OCI-M1 (cell line): Measurements from ENCODE around the gene TRIP6.
A peak's percentile ranks its signal among the peaks of the same experiment; 100 is the strongest.

Experiments
- DNase-seq: peaks from one replicate; lab custom pipeline; 2025; lab: John Stamatoyannopoulos, UW

The TRIP6 gene

DNA sequence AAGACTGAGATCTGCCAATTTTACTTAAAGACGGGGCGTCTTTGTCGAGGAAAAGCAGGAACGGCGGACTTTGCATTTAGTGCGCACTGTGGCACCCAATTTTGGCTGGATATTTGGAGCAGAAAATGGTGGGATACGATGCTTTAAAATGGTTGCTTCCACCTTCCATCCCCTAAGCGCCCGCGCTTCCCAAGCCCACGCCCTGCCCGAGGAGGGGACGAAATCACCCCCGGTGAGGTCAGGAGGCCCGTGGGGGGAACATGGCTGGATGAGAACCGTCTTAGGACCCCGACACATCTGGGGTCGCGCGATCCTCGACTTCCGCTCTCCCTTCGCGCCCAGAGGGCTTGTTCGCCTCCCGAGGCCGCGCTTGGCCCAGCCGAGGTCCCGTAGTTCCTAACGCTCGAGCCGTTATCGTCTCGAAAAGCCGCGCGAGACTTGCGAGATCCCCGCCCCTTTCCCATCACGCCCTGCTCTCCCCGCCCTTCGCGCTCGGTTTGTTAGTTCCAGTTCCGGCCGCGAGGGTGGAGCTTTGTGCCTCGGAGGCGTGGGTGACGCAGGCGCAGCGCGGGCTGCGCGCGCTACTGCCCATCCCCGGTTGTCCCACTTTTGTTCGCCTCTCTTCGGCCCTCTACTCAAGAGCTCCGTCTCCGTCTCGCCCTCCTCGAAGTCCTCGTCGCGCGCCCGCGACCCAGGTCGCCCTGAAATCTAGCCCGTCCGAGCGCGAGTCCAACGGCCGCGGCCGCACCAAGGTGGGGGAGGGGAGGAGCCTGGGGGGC, 7.6 kb downstream of the TRIP6 start, which contains the start of gene SRRT:
Gene SRRT, plus strand, starts transcription at position 527 of the 779 bp plus-strand sequence. CDS start 488 bp downstream, outside the sequence.
- peak; percentile 100 for DNase-seq

DNA sequence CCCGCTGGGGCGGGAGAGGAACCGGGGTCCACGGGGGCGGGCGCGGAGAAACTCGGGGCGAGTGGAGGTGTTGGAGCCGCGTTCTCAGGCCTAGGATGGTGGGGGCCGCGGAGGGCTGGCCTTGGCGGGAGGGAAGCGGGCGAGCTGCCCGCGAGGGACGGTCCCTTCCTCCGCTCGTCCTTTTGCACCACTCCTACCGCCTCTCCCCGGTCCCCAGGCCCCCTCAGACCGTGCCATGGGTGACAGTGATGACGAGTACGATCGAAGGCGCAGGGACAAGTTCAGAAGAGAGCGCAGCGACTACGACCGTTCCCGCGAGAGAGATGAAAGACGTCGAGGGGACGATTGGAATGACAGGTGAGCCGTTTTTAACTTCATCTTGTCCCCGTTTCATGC, 8.2 kb downstream of the TRIP6 start:
- peak; percentile 57 for DNase-seq

DNA sequence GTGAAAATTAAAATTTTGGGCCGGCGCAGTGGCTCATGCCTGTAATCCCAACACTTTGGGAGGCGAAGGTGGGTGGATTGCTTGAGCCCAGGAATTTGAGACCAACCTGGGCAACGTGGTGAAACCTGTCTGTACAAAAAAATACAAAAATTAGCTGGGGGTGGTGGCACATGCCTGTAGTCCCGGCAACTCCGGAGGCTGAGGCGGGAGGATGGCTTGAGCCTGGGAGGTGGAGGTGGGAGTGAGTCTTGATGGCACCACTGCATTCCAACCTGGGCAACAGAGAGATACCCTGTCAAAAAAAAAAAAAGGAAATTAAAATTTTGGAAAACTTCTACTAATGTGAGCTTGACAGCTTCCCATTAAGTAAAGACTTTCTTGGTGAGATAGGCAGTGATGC, 10.8 kb downstream of the TRIP6 start:
- no peak for DNase-seq

DNA sequence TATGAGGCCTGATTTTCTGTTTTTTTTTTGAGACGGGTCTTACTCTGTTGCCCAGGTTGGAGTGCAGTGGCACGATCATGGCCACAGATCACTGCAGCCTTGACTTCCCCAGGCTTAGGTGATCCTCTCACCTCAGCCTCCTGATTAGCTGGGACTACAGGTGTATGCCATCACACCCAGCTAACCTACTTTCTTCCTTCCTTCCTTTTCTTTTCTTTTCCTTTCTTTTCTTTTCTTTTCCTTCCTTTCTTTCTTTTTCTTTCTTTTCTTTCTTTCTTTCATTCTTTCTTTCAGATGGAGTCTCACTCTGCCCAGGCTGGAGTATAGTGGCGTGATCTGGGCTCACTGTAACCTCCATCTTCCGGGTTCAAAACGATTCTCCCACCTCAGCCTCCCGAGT, 11.5 kb downstream of the TRIP6 start:
- no peak for DNase-seq

DNA sequence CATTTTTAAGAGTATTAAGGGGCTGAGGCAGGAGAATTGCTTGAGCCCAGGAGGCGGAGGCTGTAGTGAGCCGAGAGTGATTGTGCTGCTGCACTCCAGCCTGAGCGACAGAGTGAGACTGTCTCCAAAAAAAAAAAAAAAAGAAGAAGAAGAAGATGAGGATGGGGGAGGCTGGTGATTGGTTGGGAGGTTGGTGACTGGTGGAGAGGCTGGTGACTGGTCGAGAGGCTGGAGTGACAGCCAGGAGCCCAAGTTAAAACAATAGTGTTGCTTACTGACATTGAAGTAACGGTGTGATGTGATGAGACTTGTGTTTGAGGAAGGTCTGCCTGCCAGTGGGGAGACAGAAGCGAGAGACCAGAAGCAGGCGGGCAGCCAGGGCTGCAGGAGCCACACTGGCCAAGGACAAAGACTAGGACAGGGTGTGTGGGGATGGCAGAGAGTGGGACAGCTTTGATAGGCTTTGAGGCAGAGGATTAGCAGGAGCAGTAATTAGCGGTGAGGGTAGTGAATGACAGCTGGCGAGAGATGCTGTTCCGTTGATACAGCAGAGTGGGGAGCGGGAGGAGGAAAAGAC, 12.6 kb downstream of the TRIP6 start:
- DNase-seq: no peak

DNA sequence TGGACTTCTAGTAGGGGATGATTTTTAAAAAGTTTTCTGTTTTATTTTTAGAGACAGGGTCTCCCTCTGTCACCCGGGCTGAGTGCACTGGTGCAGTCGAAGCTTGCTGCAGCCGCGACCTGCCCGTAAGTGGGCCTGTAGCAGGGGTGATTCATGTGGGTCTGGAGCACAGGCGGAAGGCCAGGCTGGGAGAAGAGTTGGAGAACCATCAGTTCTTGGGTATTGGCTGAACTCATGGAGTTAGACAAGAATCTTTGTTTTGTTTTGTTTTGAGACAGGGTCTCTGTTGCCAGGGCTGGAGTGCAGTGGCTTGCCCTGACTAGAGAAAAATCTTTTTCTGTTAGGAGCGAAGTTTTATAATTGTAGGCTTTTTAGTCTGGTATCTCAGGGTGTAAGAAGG, 13.5 kb downstream of the TRIP6 start:
- no peak for DNase-seq

DNA sequence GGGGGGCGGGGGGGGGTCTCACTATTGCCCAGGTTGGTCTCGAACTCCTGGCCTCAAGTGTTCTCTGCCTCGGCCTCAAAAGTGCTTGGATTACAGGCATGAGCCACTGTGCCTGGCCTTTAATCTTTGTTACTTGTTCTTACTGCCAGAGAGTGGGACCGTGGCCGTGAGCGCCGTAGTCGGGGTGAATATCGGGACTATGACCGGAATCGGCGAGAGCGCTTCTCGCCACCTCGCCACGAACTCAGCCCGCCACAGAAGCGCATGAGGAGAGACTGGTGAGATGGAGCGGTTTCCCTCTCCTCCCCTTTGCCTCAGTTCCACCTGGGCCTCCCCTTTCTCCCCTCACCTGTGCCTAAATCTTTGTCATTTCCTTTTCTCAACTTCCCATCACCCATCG, 13.9 kb downstream of the TRIP6 start:
- no peak for DNase-seq

DNA sequence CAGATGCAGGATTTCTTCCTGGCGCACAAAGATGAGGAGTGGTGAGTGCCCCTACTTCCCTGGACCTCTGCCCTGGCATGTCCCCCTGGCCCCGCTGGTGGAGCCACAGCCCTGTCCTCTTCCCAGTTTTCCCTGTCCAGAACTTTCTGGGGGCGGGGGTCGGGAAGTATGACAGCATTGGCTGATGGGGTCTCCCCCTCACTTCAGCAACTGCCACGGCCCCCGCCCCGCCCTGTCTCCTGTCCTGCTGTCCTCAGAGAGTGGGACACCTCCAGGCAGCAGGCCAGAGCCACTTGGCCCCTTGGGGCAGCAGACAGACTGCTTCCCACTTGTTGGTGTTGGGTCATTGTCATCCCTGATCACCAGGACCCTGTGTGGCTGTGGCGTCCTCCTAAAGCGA, 15.0 kb downstream of the TRIP6 start:
- no peak for DNase-seq

DNA sequence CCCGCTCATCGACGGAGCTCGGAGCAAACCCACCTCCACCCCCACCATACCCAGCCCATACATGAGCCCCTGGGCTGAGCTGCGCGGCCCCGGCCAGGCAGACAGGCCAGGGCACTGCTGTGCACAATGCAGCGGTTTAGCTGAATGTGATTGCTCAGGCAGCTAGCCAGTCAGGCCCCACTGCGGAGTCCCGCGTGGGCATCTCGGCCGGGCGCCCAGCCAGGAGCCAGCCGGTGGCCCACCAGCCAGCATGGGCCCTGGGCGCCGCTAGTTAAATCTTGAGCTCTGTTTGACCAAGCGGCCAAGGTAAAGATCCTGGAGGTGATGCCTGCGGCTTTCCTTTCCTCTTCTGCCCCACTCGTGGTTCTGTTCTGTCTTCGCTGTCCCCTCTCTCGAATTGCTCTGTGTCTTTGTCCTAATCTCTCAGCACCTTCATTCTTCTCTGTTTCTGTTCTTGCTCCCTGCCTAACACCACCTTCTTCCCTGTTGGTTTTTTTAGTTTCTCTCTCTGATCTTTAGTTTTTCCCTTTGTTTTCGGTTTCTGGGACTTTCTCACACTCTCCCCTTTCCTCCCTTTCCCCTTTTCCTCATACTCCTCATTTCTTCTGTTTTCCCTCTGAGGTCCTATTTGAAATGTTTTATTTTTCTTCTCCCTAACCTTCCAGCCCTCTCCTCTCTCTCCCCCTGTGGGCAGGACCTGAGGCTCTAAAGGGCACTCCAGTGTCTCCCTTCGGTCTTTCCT, 15.8 kb downstream of the TRIP6 start:
- DNase-seq: no peak

DNA sequence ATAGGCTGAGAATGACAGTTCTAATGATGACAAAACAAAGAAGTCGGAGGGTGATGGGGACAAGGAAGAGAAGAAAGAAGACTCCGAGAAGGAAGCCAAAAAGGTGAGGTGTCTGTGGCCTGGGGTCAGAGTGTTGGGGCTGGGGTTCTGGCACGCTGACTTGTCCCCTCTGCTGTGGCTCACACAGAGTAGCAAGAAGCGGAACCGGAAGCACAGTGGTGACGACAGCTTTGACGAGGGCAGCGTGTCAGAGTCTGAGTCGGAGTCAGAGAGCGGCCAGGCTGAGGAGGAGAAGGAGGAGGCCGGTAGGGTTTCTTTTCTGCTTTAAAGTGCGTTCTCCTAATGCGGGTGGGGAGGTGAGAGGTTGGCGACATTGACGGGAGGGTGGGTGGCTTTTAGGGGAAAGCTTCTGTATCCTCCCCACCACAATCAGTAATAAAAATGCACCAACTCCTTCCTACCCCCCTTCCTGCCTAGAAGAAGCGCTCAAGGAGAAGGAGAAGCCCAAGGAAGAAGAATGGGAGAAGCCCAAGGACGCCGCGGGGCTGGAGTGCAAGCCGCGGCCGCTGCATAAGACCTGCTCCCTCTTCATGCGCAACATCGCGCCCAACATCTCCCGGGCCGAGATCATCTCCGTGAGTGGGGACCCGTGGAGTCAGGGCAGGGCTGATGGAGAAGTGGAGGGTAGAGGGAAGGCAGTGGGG, 17.7 kb downstream of the TRIP6 start:
- DNase-seq: no peak

DNA sequence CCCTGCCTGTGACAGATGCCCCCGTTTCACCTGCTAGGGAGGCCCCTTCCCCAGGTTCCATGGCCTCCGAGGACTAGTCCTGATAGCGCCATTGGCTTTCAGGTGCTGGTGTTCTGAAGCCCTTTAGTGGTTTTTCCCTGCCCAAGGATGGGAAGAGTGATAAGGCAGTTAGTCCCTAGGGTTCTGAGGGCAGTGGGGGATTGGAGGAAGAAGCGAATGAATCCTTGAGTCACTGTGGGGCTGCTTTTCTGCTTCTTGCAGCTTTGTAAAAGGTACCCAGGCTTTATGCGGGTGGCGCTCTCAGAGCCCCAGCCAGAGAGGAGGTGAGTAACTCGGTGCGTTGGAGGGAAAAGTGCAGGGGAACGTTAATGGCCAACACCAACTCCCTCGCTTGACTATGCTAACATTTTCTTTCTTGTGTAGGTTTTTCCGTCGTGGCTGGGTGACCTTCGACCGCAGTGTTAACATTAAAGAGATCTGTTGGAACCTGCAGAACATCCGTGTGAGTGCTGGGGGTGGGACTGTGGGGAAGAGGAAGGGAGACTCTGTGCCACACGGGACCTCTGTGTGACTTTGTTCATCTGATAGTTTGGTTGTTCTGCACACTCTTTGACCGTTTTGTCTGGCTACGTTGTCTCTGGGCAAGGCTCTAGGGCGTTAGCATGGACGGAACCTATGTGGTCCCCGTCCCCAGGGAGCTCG, 18.4 kb downstream of the TRIP6 start:
- DNase-seq: no peak

DNA sequence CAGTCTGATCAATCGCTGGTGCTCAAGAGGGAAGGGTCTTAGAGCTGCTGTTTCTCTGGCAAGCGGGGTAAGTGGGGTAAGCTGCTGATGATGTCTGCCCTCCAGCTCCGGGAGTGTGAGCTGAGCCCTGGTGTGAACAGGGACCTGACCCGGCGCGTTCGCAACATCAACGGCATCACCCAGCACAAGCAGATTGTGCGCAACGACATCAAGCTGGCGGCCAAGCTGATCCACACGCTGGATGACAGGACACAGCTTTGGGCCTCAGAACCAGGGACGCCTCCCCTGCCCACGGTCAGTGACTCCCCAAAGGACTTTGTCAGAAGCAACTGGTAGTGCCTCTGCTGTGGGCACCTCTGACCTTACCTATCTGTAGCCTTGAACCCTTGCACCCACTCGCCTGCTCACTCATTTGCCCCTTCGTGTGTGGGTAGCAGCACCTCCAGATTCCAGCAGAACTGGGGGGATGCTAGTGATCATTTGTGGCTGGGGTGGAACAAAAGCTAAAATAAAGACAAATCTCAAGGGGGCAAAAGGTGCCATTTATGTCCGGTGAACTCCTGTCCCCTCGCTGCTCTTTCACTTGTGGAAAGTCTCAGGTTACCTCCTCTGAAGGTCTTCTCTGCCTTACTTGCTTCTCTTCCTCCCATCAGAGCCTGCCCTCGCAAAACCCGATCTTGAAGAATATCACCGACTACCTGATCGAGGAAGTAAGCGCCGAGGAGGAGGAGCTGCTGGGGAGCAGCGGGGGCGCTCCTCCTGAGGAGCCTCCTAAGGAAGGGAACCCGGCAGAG, 19.2 kb downstream of the TRIP6 start:
- no peak for DNase-seq

DNA sequence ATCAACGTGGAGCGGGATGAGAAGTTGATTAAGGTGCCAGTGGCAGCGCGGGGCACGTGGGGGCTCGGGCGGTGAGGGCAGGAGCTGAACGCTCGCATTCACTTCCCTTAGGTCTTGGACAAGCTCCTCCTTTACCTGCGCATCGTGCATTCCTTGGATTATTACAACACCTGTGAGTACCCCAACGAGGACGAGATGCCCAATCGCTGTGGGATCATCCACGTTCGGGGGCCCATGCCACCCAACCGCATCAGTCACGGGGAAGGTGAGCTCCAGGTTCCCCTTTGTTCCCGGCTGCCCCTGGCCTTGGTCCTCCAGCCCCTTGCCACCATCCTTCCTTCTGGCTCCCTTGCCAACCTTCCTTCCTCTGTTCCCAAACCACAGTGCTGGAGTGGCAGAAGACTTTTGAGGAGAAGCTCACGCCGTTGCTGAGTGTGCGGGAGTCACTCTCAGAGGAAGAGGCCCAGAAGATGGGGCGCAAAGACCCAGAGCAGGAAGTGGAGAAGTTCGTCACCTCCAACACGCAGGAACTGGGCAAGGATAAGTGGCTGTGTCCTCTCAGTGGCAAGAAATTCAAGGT, 19.8 kb downstream of the TRIP6 start:
- no peak for DNase-seq

DNA sequence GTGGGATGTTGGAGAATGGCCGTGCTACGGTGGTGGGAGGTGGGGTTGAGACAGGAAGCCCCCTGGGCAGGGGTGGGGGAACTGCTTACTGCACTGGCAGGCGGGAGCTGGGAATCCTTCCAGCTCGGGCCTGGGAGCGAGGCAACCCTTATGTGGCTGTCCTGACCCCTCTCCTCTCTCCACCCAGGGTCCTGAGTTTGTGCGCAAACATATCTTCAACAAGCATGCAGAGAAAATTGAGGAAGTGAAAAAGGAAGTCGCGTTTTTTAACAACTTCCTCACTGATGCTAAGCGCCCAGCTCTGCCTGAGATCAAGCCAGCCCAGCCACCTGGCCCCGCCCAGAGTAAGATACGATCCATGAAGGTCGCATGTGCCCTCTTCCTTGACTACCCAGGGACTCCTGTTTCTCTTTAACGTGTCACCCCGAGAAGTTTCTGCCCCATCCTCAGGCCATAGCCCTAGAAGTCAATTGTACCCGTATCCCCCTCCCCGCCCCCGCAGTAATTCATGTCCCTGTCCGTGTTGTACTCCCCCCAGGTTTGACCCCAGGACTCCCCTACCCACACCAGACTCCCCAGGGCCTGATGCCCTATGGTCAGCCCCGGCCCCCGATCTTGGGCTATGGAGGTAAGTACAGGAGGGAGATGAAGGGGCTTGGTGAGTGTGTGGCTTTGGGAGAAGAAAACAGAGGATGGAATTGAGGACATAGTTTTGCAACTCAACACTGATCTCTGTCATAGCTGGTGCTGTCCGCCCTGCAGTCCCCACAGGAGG, 20.5 kb downstream of the TRIP6 start:
- peak; percentile 95 for DNase-seq

DNA sequence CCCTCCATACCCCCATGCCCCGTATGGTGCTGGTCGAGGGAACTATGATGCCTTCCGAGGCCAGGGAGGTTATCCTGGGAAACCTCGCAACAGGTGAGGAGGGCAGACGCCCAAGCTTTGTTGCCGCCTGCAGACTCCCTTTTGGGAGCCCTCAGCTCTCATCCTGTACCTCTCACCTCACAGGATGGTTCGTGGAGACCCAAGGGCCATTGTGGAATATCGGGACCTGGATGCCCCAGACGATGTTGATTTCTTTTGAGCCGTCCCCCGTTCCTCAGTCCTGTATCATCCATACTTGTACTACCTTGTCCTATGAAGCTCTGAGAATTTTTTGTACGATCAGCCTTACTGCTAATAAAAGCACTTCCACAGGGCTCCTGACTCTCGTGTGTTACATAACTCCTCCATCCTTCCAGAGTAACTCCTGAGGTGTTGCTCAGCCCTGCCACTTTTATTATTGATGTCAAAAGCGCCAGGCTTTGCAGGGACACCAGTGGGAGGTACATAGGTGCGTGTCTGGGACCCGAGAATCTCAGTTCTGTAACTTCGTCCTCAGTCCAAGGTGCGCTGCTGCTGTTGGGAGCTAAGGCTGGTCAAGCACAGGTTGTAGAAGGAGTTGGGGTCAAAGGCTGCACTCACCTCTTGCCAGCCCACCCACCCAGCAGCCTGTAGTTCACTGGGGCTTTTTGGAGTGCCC, 21.3 kb downstream of the TRIP6 start:
- peak; percentile 58 for DNase-seq

DNA sequence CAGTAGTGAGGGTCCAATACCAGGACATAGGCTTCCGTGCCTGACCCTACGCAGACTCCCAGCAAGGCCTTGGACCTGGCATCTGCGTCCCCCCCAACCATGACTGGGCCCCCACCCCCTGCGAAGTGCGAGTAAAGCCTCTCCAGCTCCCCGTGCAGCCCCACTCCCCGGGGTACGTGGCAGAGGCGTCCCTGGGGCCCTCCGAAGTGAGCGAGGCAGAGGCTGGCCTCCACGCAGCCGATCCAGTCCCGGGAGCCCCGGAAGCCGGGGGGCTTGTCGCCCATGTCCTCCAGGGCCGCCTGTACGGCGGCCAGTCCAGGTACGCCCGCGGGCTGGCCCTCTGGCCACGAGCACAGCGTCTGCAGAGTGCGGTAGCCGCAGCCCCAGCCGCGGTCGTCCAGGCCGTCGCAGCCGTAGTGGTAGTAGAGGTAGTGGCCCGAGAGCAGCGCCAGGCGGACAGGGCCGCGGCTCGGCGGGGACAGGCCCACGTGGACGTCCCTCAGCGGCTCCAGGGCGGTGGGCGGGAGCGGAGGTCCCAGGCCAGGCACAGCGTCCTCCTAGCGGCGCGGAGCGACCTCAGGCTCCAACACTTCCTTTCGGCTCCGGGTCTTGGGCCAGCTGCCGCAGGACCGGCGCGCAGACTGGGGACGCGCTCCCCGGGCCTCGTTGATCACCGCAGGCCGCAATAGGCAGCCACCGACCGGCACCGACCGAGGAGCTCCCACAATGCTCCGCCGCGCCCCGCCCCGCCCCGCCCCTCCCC, 22.0 kb downstream of the TRIP6 start, which contains the start of gene UFSP1:
Gene UFSP1, minus strand, starts transcription at position 728 of the 763 bp plus-strand sequence. Its CDS starts 444 bp downstream, at position 284.
- peak; percentile 58 for DNase-seq

DNA sequence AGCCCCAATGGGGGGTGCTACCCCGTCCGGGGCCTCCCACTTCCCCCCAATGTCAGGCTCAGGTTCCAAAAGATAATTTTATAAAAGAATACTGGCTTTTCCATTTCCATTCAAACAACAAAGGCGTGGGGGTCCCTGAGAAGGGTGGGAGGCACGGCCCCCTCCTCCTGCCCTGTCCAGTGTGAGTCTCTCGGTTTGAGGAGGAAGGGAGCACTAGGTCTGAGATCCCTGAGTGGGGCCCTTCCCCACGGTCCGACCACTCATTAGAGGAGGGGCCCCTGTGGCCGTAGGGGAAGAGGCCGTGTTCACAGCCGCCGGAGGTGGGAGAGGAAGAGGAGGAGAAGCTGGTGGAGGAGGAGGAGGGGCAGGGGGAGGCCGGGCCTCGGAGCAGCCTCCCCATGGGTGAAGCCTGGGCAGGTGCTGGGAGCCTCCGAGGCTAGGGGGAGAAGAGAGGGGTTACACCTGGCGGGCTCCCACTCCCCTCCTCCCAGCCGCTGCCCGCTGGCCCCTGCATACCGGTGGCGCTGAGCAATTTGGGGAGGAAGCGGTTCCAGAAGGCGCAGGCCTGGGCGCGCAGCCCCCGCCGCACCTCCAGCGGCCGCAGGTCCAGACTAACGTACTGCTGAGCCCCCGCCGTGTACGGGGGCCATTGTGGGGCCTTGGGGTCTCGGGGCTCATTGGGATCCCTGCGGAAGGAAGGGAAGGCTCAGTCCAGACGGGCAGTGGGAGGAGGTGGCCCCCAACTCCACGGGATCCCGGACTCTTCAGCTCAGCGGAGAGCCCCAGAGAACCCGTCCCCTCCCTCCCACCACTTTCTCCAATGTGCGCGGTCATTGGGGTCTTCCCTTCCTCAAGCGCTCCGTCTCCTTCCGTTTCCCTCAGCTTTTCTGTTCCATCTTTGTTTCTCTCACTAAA, 23.7 kb downstream of the TRIP6 start:
- peak; percentile 70 for DNase-seq
